HepG2 (cell line): Measurements from ENCODE around the gene HABP4. TPM values are rescaled to one million over a fixed set of nuclear protein-coding genes. Genes with fewer than 3 reads are reported as not detected.

ENCODE experiments used
- CENPX ChIP-seq: sonication (generic); formaldehyde crosslinking; IDR thresholded peaks from 2 replicates; pipeline ENCODE4 v1.9.0; 2021; ENCODE audit warnings: mild to moderate bottlenecking, missing genetic modification reagents, moderate library complexity
- IKZF1 ChIP-seq: fragments of 450-650 bp; IDR thresholded peaks from 2 replicates; pipeline ENCODE4 v1.7.1; 2016
- MIER2 ChIP-seq: IDR thresholded peaks from 2 replicates; pipeline ENCODE4 v1.6.1; 2016; ENCODE audit warnings: missing biosample characterization, missing genetic modification reagents
- SKI ChIP-seq: fragments of 450-650 bp; IDR thresholded peaks from one replicate; pipeline ENCODE4 v1.6.1; 2018; ENCODE audit warnings: mild to moderate bottlenecking; ENCODE audit not compliant: partially characterized antibody
- ZNF282 ChIP-seq: fragments of 450-650 bp; IDR thresholded peaks from 2 replicates; pipeline ENCODE4 v1.6.1; 2018; ENCODE audit not compliant: partially characterized antibody
- ZNF569 ChIP-seq: sonication (generic); formaldehyde crosslinking; IDR thresholded peaks from 2 replicates; pipeline ENCODE4 v1.5.0; 2020; ENCODE audit warnings: mild to moderate bottlenecking, missing genetic modification reagents, moderate library complexity, borderline replicate concordance
- polyA plus RNA-seq, 8 experiments: library from polyadenylated mRNA; depleted of rRNA in 3 of 8; stranded (reverse) in 7 of 8; unstranded in 1 of 8; fragments of >200 nt; fragmentation: Illumina TruSeq in 4 of 8; extraction: Trizol in 4 of 8; gene quantifications; 2 replicates each; pipeline versions ENCODE4 v1.2.1 to v1.2.3, GENCODE V29; 2011 to 2016; ENCODE audit warnings: low read depth in 4 of 8, missing spikeins in 1 of 8, mixed read lengths in 1 of 8; ENCODE audit not compliant: insufficient read depth in 1 of 8
- total RNA-seq, 5 experiments: library from RNA; depleted of rRNA; stranded (reverse); fragments of >200 nt; fragmentation: Illumina TruSeq; extraction: Trizol; gene quantifications; 2 replicates each; pipeline ENCODE4 v1.2.3, GENCODE V29; 2016; ENCODE audit warnings: low read depth in 1 of 5
- TF ChIP-seq, protein P1 (sequence below): sonication (generic); formaldehyde crosslinking; IDR thresholded peaks from 2 replicates; pipeline ENCODE4 v1.5.0; 2020; ENCODE audit warnings: mild to moderate bottlenecking, missing genetic modification reagents, borderline replicate concordance
- TF ChIP-seq, protein P2 (sequence below): sonication (generic); formaldehyde crosslinking; IDR thresholded peaks from 2 replicates; pipeline ENCODE4 v1.9.0; 2021; ENCODE audit warnings: mild to moderate bottlenecking, missing genetic modification reagents
- TF ChIP-seq, protein P3 (sequence below): sonication (generic); formaldehyde crosslinking; IDR thresholded peaks from 2 replicates; pipeline ENCODE4 v1.4.0; 2020; ENCODE audit warnings: missing genetic modification reagents; ENCODE audit errors: not compliant biosample characterization
- TF ChIP-seq, protein P4 (sequence below): sonication (generic); formaldehyde crosslinking; IDR thresholded peaks from 2 replicates; pipeline ENCODE4 v1.4.0; 2020; ENCODE audit warnings: missing genetic modification reagents

Gene HABP4
- total and polyA plus RNA-seq, 2 of the 13 experiments (the other 11 are each of a cell fraction or from before 2014, with no cell fraction given), result 14.3 to 26.6 TPM

DNA sequence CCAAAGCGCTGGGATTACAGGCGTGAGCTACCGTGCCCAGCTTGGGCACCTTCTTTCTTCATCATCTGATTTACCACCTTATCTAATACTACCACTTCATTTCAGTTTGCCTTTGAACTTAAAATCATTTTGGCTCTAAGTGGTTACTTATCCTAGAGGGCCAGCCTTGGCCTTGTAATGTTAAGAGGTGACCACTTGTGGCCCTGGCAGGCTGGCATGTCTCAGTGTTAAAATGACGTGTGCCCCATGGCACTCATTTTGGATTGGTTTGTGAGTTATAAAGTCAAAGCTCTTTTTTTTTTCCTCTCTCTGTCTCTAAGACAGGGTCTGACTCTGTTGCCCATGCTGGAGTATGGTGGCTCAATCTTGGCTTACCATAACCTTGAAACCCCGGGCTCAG lies 17.8 kb downstream of the HABP4 start (continued):
- TF ChIP-seq, protein P1, sequence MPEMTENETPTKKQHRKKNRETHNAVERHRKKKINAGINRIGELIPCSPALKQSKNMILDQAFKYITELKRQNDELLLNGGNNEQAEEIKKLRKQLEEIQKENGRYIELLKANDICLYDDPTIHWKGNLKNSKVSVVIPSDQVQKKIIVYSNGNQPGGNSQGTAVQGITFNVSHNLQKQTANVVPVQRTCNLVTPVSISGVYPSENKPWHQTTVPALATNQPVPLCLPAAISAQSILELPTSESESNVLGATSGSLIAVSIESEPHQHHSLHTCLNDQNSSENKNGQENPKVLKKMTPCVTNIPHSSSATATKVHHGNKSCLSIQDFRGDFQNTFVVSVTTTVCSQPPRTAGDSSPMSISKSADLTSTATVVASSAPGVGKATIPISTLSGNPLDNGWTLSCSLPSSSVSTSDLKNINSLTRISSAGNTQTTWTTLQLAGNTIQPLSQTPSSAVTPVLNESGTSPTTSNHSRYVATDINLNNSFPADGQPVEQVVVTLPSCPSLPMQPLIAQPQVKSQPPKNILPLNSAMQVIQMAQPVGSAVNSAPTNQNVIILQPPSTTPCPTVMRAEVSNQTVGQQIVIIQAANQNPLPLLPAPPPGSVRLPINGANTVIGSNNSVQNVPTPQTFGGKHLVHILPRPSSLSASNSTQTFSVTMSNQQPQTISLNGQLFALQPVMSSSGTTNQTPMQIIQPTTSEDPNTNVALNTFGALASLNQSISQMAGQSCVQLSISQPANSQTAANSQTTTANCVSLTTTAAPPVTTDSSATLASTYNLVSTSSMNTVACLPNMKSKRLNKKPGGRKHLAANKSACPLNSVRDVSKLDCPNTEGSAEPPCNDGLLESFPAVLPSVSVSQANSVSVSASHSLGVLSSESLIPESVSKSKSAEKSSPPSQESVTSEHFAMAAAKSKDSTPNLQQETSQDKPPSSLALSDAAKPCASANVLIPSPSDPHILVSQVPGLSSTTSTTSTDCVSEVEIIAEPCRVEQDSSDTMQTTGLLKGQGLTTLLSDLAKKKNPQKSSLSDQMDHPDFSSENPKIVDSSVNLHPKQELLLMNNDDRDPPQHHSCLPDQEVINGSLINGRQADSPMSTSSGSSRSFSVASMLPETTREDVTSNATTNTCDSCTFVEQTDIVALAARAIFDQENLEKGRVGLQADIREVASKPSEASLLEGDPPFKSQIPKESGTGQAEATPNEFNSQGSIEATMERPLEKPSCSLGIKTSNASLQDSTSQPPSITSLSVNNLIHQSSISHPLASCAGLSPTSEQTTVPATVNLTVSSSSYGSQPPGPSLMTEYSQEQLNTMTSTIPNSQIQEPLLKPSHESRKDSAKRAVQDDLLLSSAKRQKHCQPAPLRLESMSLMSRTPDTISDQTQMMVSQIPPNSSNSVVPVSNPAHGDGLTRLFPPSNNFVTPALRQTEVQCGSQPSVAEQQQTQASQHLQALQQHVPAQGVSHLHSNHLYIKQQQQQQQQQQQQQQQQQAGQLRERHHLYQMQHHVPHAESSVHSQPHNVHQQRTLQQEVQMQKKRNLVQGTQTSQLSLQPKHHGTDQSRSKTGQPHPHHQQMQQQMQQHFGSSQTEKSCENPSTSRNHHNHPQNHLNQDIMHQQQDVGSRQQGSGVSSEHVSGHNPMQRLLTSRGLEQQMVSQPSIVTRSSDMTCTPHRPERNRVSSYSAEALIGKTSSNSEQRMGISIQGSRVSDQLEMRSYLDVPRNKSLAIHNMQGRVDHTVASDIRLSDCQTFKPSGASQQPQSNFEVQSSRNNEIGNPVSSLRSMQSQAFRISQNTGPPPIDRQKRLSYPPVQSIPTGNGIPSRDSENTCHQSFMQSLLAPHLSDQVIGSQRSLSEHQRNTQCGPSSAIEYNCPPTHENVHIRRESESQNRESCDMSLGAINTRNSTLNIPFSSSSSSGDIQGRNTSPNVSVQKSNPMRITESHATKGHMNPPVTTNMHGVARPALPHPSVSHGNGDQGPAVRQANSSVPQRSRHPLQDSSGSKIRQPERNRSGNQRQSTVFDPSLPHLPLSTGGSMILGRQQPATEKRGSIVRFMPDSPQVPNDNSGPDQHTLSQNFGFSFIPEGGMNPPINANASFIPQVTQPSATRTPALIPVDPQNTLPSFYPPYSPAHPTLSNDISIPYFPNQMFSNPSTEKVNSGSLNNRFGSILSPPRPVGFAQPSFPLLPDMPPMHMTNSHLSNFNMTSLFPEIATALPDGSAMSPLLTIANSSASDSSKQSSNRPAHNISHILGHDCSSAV (CRISPR knock-in tag), result no peak
- TF ChIP-seq CENPX (CRISPR knock-in tag), result no peak
- no peak for TF ChIP-seq MIER2 (CRISPR knock-in tag)
- TF ChIP-seq IKZF1, result no peak
- TF ChIP-seq, protein P2, sequence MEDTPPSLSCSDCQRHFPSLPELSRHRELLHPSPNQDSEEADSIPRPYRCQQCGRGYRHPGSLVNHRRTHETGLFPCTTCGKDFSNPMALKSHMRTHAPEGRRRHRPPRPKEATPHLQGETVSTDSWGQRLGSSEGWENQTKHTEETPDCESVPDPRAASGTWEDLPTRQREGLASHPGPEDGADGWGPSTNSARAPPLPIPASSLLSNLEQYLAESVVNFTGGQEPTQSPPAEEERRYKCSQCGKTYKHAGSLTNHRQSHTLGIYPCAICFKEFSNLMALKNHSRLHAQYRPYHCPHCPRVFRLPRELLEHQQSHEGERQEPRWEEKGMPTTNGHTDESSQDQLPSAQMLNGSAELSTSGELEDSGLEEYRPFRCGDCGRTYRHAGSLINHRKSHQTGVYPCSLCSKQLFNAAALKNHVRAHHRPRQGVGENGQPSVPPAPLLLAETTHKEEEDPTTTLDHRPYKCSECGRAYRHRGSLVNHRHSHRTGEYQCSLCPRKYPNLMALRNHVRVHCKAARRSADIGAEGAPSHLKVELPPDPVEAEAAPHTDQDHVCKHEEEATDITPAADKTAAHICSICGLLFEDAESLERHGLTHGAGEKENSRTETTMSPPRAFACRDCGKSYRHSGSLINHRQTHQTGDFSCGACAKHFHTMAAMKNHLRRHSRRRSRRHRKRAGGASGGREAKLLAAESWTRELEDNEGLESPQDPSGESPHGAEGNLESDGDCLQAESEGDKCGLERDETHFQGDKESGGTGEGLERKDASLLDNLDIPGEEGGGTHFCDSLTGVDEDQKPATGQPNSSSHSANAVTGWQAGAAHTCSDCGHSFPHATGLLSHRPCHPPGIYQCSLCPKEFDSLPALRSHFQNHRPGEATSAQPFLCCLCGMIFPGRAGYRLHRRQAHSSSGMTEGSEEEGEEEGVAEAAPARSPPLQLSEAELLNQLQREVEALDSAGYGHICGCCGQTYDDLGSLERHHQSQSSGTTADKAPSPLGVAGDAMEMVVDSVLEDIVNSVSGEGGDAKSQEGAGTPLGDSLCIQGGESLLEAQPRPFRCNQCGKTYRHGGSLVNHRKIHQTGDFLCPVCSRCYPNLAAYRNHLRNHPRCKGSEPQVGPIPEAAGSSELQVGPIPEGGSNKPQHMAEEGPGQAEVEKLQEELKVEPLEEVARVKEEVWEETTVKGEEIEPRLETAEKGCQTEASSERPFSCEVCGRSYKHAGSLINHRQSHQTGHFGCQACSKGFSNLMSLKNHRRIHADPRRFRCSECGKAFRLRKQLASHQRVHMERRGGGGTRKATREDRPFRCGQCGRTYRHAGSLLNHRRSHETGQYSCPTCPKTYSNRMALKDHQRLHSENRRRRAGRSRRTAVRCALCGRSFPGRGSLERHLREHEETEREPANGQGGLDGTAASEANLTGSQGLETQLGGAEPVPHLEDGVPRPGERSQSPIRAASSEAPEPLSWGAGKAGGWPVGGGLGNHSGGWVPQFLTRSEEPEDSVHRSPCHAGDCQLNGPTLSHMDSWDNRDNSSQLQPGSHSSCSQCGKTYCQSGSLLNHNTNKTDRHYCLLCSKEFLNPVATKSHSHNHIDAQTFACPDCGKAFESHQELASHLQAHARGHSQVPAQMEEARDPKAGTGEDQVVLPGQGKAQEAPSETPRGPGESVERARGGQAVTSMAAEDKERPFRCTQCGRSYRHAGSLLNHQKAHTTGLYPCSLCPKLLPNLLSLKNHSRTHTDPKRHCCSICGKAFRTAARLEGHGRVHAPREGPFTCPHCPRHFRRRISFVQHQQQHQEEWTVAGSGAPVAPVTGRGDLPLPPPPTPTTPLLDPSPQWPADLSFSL (CRISPR knock-in tag), result no peak
- no peak for TF ChIP-seq SKI
- TF ChIP-seq, protein P3, sequence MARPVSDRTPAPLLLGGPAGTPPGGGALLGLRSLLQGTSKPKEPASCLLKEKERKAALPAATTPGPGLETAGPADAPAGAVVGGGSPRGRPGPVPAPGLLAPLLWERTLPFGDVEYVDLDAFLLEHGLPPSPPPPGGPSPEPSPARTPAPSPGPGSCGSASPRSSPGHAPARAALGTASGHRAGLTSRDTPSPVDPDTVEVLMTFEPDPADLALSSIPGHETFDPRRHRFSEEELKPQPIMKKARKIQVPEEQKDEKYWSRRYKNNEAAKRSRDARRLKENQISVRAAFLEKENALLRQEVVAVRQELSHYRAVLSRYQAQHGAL (CRISPR knock-in tag), result no peak
- no peak for TF ChIP-seq ZNF569
- no peak for TF ChIP-seq ZNF282
- TF ChIP-seq, protein P4, sequence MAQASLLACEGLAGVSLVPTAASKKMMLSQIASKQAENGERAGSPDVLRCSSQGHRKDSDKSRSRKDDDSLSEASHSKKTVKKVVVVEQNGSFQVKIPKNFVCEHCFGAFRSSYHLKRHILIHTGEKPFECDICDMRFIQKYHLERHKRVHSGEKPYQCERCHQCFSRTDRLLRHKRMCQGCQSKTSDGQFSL (CRISPR knock-in tag), result no peak
